ENCODE measurements around the gene CARMIL1.
"Not testable (repeated sequence)": the region's sequence is repeated elsewhere in the genome, so short reads cannot be mapped to it uniquely, and the experiment has no call there.

The CARMIL1 gene

DNA sequence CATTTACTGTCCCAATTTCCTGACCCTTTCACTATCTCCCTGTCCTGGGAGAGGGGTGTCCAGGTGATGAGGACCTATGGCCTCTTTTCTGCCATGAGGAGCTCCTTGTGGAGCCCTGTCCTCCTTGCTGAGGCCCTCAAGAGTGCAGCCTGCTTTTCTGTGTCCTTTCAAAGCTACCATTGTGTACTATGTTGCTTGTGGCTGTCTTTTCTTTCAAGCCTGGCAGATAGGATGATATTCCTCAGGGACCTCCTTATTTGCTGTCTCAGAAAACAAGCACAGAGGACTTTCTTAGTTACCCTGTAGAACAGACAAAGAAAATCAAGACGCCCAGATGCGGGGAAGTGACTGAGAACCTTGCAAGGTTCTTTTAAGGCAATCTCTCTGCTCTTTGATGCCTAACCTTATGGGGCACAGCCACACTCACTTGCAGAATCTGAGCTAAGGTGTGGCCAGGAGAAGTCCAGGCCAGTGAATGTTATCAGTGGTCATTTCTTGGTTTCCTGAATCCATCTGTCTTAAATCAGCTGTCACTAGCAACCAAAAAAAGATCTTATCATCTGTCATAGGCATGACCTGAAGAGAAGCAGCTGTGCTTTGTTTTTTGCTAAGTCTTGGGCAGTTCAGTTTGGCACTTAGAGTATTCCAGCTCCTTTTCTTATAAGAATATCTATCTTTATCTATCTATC lies 17.2 kb downstream of the CARMIL1 start:
- H3K4me3 ChIP-seq (ENCODE audit: severe bottlenecking): no peak overlapping the region
- H3K27me3 ChIP-seq (ENCODE audit: insufficient read depth, poor library complexity, severe bottlenecking): no peaks in the 10 kb centered on the region
- H3K27ac ChIP-seq (ENCODE audit: poor library complexity, severe bottlenecking): no peak overlapping the region
- H3K4me1 ChIP-seq (ENCODE audit: insufficient read depth, poor library complexity, severe bottlenecking): no peaks in the 10 kb centered on the region
- ATAC-seq (ENCODE audit: low read depth): no peak
- DNase-seq (ENCODE audit: low spot score): no peak
- H3K36me3 ChIP-seq (ENCODE audit: low read depth): no peaks in the 10 kb centered on the region
- TF ChIP-seq, protein P1, sequence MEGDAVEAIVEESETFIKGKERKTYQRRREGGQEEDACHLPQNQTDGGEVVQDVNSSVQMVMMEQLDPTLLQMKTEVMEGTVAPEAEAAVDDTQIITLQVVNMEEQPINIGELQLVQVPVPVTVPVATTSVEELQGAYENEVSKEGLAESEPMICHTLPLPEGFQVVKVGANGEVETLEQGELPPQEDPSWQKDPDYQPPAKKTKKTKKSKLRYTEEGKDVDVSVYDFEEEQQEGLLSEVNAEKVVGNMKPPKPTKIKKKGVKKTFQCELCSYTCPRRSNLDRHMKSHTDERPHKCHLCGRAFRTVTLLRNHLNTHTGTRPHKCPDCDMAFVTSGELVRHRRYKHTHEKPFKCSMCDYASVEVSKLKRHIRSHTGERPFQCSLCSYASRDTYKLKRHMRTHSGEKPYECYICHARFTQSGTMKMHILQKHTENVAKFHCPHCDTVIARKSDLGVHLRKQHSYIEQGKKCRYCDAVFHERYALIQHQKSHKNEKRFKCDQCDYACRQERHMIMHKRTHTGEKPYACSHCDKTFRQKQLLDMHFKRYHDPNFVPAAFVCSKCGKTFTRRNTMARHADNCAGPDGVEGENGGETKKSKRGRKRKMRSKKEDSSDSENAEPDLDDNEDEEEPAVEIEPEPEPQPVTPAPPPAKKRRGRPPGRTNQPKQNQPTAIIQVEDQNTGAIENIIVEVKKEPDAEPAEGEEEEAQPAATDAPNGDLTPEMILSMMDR (IDR thresholded peaks at IDR 0.05; ENCODE audit: poor library complexity, severe bottlenecking): no peak
- H3K9me3 ChIP-seq (ENCODE audit: severe bottlenecking): no peaks in the 10 kb centered on the region

DNA sequence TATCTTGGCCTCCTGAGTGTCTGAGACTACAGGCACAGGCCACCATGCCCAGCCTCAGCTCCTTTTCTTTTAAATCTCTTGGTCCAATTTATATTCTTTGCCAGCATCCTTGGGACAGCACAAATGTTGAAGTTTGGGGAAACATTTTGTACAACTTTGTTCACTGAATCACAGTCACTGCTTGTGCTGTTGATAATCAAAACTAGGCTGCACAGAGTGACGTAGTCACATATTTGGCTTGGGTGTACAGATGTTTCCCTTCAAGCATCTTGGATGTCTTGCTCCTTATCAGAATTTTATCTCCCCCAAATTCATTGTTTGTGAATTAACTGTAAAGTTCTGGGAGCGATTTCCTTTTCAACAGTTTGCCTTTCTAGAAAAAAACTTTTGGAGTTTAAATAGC lies 17.9 kb downstream of the CARMIL1 start:
- DNase-seq (ENCODE audit: low spot score): no peak
- no peak for ATAC-seq (ENCODE audit: low read depth)

DNA sequence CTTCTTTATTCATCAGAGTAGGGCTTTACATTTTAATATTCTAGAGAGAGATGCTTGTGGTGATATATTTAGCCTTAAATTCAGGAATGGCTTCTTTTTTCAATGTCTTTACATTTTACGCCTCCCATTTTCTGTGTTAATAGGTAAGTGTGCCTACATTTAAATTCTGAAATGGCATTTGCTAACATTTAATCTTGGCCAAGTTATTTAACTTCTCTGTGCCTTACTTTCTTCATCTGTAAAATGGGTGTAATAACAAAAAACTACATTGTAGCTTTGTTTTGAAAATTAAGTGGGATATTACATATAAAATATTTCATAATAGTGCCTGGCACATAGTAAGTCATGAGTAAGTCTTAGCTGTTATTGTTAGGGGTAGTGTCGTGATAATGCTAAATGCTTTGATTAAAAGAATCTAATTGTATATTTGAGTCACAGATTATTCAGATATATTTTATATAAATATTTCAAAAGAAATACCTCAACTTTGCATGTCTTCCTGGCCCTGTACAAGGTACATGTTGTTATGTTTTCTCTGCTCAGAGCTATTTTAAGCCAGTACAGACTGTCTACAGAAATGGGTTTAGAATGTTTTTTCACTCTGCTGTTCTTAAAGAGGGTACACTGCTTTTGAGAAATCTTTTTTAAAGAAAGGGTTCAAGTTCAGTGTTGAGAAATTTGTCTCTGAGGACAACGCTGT lies 18.8 kb downstream of the CARMIL1 start:
- Histone ChIP-seq H3K27me3 (ENCODE audit: insufficient read depth, poor library complexity, severe bottlenecking) (no peaks in the 10 kb centered on the region), H3K27ac (ENCODE audit: poor library complexity, severe bottlenecking) (no peak overlapping the region), H3K4me1 (ENCODE audit: insufficient read depth, poor library complexity, severe bottlenecking) (no peaks in the 10 kb centered on the region), H3K4me3 (ENCODE audit: severe bottlenecking) (no peak overlapping the region), H3K9me3 (ENCODE audit: severe bottlenecking) (no peaks in the 10 kb centered on the region), H3K36me3 (ENCODE audit: low read depth) (no peaks in the 10 kb centered on the region)
- no peak for ATAC-seq (ENCODE audit: low read depth)
- TF ChIP-seq, protein P1 (IDR thresholded peaks at IDR 0.05; ENCODE audit: poor library complexity, severe bottlenecking): no peak
- no peak for DNase-seq (ENCODE audit: low spot score)

More for the DNA sequence above, 17.9 kb downstream of the CARMIL1 start:
- H3K27me3 ChIP-seq (ENCODE audit: insufficient read depth, poor library complexity, severe bottlenecking): no peaks in the 10 kb centered on the region
- H3K4me3 ChIP-seq (ENCODE audit: severe bottlenecking): no peak overlapping the region
- no peaks in the 10 kb centered on the region for H3K9me3 ChIP-seq (ENCODE audit: severe bottlenecking)
- no peak overlapping the region for H3K27ac ChIP-seq (ENCODE audit: poor library complexity, severe bottlenecking)
- TF ChIP-seq, protein P1 (IDR thresholded peaks at IDR 0.05; ENCODE audit: poor library complexity, severe bottlenecking): no peak
- no peaks in the 10 kb centered on the region for H3K36me3 ChIP-seq (ENCODE audit: low read depth)
- H3K4me1 ChIP-seq (ENCODE audit: insufficient read depth, poor library complexity, severe bottlenecking): no peaks in the 10 kb centered on the region

DNA sequence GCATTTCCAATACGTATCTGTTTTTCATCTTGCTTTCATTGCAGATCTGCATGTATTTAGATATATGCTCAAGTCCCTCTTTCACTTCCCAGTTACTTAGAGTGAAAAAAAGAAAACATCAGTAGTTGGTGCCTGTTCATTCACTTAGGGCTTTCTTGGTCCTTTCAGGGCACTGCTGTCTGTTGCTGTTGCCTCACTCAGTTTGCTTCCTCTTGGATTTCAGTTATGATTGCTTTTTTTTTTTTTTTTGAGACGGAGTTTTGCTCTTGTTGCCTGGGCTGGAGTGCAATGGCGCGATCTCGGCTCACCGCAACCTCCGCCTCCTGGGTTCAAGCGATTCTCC lies 19.3 kb downstream of the CARMIL1 start:
- not testable (repeated sequence) for H3K4me3 ChIP-seq (ENCODE audit: severe bottlenecking); H3K27me3 ChIP-seq (ENCODE audit: insufficient read depth, poor library complexity, severe bottlenecking); H3K27ac ChIP-seq (ENCODE audit: poor library complexity, severe bottlenecking); H3K36me3 ChIP-seq (ENCODE audit: low read depth); ATAC-seq (ENCODE audit: low read depth); H3K9me3 ChIP-seq (ENCODE audit: severe bottlenecking); H3K4me1 ChIP-seq (ENCODE audit: insufficient read depth, poor library complexity, severe bottlenecking); DNase-seq (ENCODE audit: low spot score)

DNA sequence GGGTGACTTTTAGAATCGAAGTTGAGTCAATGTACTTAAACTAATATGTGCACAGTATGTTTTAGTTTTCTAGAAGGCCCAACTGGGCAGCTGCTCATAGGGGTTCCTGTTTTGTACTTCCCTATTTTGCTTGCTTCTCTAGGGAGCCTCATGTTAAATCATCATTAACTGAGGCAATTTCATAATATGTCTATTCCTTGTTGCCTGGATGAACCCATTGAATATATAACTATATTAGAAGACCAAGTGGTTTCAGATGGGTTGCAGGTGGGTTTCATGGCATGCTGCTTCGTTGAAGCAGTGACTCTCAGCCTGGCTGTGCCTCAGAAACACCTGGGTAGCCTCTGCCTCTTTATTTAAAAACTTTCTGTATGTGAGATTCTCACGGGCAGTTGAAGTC lies 22.2 kb downstream of the CARMIL1 start:
- TF ChIP-seq, protein P1 (IDR thresholded peaks at IDR 0.05; ENCODE audit: poor library complexity, severe bottlenecking): no peak
- no peaks in the 10 kb centered on the region for H3K36me3 ChIP-seq (ENCODE audit: low read depth)
- no peak overlapping the region for H3K4me3 ChIP-seq (ENCODE audit: severe bottlenecking)
- H3K9me3 ChIP-seq (ENCODE audit: severe bottlenecking): no peaks in the 10 kb centered on the region
- no peaks in the 10 kb centered on the region for H3K27me3 ChIP-seq (ENCODE audit: insufficient read depth, poor library complexity, severe bottlenecking)
- no peaks in the 10 kb centered on the region for H3K4me1 ChIP-seq (ENCODE audit: insufficient read depth, poor library complexity, severe bottlenecking)
- no peak overlapping the region for H3K27ac ChIP-seq (ENCODE audit: poor library complexity, severe bottlenecking)
- DNase-seq (ENCODE audit: low spot score): no peak
- no peak for ATAC-seq (ENCODE audit: low read depth)
